NCI-H2107 treated with DMSO at 0.1 percent for 48 hours (cell line): ENCODE data around the gene ABHD17A.
A peak's percentile ranks its signal among the peaks of the same experiment; 100 is the strongest.
"Not testable (repeated sequence)": the region's sequence is repeated elsewhere in the genome, so short reads cannot be mapped to it uniquely, and the experiment has no call there.

Experiments
- DNase-seq: peaks from one replicate; lab custom pipeline; 2025; ENCODE audit not compliant: unreplicated experiment; lab: John Stamatoyannopoulos, UW

ABHD17A gene

DNA sequence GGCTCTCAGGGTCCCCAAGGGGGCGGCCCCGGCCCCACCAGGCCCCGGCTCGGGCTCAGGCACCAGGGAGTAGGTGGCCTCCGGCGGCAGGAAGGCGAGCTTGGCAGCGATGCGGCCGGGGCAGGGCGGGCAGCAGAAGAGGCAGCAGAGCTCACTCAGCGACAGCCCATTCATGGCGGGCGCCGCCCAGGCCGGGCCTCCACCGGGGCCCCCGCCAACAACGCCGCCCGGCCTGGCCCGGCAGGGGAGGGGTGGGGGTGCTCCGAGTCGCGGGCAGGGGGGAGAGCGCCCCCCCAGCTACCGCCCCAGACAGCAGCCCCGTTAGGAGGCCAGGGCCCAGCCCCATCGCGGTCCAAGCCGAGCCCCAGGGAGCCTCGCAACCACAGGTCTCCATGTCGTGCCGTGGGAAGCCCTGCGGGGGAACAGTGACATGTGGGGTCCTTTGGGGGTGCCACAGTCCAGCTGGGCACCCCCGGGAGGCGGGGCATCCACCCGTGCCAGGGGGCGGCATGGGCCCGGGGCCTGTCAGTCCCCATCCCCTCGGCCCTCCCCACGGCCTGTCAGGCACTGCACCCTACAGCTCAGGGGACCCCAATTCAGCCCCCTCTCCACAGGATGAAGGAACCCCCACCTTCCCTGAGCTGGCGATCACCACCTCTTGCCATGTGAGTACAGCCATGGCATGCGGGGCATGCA, 3.8 kb downstream of the ABHD17A start:
- DNase-seq, result not testable (repeated sequence)

DNA sequence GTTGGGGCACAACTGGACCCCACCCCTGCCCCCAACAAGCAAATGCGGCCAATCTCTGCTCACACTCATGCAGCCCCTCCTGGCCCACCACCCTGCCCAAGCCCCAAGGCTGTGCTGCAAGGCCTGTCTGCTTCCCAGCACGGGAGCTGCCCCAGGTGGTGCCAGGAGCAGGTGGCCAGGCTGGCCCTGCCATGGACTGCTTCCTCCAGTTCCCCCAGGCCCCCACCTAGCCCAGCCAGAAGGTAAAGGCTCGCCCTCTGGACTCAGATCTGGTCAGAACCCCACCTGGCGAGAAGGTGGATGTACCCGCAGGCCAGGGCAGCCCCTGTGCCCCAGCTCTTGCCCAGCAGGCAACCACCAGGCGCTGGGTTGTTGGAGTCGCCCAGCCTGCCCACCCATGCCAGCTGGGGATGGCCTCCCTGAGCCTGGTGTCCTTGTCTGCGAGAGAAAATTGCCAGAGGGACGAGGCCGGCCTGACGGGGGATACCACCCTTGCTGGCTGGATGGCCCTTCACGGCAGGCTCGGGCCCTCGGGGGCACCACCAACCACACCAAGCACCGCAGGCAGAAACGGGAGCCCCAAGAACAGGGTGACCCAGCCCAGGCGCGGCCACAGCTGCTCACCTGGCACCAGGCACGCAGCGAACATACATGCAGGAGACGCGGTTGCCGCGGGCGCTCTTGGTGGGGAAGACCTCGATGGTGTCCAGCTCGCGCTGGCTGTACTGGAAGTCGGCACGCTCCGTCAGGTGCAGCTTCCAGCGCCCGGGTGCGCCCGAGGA, 4.5 kb downstream of the ABHD17A start:
- no peak for DNase-seq

DNA sequence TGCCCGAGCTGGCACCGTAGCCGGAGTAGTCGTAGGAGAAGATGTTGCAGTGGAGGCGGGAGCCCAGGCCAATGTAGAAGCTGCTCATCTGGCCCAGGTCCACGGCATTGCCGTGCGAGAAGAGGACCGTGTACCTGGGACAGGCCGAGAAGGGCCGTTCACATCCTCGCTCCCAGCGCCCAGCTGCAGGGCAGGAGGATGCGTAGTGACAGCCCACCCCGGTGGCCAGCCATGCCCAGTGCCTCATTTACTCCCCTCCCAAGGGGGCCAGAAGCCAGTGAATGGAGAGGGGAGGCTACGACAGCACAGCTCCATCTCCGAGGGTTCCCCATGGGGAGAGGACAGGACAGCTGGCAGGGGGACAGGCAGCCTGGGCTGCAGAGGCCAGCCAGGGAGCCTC, 5.3 kb downstream of the ABHD17A start:
- not testable (repeated sequence) for DNase-seq

DNA sequence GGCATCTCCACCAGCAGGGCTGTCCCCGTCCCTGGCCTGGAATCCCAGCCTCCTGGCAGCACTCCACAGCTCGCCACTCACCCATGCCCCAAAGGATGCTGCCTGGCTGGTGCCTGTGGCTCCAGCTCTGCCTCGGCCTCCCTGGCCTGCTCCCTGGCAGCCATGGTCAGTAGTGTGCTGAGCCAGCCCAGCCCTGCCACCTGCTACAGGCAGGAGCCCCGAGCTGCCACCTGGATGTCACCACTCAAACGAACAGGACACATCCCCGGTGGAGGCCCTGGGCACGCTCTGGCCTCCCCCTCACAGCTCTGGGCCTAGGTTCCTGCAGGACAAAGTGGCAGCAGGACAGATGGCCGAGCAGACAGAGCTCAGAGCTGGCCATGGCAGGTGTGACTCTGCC, 6.7 kb downstream of the ABHD17A start:
- not testable (repeated sequence) for DNase-seq

DNA sequence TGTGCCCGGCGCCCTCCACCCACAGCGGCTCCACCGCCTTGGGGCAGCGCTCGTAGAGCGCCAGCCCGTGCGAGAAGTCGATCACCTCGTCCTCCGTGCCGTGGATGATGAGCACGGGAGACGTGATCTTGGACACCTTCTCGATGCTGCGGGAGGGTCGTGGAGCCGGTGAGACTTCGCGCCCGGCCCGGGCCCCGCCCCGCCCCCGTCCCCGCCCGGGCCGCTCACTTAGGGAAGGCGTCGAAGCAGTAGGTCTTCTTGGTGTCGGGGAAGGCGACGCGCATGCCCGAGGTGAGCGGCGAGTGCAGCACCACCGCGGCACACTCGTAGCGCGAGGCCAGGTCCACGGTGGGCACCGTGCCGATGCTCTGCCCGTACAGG, 8.0 kb downstream of the ABHD17A start:
- DNase-seq, result not testable (repeated sequence)

DNA sequence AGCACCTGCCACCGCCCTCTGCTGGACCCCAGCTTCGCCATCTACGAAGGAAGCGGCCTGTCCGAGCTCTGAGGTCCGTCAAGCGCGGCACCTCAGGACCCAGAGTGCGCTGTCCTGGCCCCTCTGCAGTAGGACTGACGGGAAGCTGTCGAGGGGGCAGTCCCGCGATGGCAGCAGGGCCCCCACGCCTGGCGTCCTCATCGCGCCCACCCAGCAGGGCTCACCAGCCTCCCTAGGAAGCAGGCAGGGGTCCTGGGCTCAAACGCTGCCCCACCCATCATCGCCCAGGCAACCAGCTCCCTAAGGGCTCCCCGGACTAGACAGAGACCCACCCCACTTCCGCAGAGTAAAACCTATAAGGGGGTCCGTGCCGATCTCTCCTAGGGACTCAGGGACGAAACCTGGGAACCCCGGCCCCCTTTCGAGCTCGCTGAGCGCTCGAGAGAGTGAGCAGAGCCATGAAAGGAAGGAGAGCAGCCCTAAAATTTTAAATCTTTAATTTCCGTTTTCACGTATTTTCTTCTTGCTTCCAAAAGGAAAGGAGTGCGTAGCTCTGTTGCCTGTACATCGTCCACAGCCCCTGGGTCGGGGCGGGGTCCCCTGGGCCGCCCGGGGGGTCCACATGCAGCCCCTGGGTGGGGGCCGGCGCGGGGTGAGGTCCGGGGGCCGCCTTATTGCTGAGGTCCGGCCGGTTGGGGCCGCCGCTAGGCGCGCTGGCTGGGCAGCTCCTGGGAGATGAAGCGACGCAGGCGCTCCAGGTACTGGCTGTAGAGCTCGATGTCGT, 8.6 kb downstream of the ABHD17A start:
- DNase-seq, result not testable (repeated sequence)

DNA sequence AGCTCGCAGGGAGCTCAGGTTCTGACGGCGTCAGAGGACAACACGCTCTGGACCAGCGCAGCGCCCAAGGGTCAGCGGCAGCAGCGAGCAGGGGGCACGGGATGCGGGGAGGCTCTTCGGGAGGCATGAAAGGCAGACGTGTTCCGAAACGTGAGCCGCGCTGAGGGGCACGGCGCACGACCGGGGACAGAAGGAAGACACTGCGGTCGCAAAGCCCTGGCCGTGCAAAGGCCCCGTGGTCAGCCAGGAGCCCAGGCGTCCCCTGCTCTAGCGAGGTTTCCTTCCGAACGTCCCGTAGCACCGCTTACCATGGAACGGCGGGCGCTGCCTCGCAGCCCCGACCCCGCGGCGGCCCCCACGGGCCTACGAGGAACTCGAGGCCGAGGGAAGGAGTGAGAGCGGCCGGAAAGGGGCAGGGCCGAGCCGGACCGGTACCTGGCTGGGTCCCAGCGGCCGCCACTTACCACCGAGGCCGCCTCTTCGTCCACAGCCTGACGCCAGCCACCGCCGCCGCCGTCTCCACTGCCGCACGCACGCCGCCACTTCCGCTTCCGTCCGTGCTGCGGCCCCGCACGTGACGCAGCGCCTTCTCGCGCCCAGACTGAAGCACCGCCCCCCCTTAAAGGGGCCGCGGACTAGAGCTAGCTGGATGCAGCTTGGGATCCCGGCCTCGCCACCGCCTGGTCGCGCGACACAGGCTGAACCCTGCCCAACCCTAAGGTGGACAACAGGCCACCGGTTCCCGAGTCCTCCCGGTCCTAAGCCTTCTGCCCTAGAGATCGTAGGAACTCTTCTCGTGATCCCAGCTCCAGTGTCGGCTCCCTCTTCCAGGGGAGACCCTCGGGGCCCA, 9.4 kb downstream of the ABHD17A start:
- DNase-seq, result peak; percentile 81

DNA sequence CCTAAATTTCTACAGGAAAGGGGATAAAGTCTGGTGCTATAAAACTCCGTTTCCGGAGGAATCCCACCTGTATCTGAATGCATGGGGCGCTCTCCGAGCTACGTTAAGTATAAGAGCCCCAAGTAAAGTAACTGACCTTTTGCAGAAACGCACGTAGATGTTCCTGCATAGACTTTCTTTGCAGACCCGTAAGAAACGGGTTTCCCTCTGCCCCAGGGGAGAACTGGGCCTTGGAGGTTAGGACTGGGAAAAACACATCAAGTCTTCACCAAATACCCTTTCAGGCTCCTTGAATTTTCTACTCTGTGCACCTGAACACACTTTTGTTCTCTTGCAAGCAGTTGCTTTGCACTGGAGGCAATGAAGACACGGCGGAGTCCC, 10.0 kb downstream of the ABHD17A start:
- DNase-seq, result not testable (repeated sequence)

DNA sequence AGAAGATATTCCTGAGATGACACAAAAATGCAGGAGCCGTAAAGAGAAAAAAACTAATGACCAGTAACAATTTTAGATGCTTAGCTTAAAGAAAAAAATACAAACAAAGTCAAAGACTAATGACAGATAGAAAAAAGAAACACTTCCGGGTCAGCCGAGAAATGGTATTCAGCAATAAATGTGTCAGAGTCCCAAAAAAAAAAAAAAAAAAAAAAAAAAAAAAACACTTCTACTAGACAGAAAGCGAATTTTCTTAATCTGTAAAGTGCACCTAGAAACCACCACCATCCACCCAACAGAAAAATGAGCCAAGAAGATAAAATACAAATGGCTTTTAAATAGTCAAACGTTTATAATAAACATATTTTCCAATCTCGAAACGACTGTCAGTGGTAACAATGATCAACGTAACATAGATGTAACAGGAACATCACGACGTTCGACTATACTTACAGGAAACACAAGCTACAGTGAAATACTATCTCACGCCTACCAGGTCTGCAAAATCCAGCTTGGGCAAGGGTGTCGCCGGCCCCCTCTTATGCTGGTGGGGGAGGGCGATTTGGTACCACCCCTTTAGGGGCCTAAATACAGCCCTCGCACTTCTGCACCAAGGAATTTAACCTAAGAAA, 10.6 kb downstream of the ABHD17A start:
- no peak for DNase-seq

DNA sequence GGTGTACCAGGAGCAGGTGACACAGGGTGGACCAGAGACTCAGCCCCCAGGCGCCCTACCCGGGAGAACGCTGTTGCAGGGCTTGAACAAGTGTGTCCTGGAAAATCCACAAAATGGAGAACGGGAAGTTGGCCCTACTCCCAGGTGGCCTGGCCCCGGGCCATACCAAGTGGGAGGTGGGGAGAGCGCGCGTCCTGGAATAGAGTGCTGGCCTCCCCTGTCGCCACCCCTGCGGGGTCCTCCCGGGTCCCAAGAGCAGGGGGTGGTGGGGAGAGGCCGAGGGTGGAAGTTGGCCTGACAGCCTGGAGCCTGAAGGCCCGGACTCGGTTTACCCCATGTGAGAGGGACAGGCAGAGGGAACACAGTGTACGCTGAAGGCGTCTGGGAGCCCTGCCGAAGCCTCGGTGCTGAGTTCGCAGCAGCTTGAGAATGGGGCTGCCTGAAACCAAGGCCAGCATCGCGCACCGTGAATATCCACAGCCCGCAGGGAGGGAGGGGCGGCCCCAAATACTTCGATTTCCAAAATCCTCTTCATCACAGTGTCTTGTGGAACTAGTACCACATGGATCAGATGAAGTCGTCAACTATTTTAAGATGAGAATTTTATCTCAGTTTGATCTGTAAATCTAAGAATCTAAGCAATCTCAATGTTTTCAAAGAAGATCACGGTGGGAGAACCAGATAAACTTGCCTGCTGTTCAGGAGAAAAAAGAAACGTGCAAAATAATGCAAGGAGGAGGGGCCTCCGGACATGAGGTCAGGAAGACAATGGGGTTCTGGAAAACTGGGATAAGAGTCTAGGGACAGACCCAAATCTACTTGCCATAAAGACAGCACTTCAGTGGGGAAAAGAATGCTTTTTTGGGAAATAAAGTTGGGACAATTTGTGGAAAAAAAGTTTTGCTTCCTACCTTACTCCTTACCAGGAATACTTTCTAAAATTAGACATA, 11.5 kb downstream of the ABHD17A start:
- DNase-seq, result no peak

DNA sequence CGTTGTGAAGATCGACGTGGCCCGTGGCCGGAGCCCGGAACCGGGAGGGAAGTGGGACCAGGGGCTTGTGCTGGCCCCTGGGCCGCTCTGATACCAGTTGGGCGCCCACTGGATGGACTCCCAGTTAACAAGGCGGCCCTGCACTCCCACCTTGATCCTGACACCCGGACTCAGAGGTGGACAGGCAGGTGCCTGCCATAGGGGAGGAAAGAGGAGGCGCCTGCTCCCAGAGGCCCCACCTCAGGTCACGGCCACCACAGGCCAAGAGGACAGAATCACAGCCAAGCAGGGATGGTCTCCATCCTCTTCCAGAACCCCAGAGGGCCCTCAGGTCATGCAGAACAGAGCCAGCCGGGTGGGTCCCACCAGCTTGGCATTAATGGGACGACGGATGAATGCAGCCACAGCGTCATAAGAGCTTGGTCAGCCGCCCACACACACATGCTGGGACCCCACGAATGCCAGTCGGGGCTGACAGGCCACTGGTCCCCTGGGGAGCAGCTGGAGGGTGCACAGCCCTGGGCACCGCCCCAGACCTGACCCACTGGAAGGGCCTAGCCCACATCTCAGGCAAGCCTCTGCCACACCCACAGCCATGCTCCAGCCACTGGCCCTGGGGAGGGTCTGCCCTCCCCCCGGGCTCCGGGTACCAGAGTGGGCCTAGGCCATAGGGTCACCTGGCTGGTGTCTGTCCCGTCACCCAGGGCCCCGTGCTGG, 12.3 kb downstream of the ABHD17A start:
- DNase-seq, result no peak

DNA sequence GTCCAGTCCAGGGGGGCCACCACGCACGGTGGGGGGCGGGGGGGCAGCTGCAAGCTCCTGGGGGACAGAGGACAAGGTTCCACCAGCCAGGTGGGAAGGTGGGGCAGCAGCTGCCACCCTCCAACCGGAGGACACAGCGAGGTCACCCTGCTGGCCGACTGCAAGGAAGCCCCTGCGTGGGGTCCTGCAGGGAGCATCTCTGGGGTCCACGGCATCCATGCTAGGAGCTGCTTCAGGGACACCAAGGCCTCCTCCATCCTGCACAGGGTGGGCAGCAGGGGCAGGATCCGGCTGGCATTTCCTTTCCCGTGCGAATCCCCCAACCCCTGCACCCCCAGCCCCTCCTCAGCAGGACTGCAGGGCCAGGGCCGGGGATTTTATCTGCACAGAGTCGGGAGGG, 13.7 kb downstream of the ABHD17A start:
- DNase-seq, result no peak

DNA sequence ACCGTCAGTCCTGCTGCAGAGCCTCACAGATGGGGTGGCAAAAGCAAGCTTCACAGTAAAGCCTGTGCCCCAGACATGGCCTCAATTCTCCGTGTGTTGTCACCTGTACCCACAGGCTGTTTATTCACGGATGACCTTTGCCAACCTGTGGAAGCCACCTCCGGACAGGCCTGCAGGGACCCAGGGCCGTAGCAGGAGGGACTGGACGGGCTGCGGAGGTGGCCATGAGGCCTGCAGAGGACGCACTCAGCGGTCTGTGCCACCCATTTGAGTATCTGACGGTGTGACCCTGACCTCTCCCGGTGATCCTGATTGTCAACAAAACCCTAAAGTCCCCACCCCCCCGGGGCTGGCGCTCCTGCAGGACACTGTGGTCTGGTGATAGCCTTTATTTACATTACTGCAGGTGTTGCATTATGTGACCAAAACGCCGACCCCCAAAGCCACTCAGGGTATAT, 14.1 kb downstream of the ABHD17A start:
- no peak for DNase-seq

DNA sequence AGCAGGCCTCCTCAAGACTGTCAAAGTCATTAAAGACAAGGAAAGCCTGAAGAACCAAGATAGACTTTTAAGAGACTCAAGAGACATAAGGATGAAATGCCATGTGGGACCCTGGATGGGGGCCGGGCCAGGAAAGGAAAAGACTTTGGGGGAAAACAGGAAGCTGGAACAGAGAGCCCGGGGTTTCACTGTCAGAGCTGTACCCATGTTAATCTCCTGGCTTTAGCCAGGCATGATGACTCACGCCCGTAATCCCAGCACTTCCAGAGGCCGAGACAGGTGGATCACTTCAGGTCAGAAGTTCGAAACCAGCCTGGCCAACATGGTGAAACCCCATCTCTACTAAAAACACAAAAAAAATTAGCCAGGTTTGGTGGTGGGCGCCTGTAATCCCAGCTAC, 16.3 kb downstream of the ABHD17A start:
- DNase-seq, result no peak

DNA sequence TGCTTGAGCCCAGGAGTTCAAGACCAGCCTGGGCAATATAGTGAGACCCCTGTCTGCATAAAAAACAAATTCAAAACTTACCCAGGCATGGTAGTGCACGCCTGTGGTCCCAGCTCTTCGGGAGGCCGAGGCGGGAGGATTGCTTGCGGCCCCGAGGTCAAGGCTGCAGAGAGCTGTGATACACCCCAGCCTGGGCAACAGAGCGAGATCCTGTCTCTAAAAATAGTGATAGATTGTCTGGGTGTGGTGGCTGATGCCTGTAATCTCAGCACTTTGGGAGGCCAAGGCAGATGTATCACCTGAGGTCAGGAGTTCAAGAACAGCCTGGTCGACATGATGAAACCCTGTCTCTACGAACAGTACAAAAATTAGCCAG, 18.0 kb downstream of the ABHD17A start:
- no peak for DNase-seq

DNA sequence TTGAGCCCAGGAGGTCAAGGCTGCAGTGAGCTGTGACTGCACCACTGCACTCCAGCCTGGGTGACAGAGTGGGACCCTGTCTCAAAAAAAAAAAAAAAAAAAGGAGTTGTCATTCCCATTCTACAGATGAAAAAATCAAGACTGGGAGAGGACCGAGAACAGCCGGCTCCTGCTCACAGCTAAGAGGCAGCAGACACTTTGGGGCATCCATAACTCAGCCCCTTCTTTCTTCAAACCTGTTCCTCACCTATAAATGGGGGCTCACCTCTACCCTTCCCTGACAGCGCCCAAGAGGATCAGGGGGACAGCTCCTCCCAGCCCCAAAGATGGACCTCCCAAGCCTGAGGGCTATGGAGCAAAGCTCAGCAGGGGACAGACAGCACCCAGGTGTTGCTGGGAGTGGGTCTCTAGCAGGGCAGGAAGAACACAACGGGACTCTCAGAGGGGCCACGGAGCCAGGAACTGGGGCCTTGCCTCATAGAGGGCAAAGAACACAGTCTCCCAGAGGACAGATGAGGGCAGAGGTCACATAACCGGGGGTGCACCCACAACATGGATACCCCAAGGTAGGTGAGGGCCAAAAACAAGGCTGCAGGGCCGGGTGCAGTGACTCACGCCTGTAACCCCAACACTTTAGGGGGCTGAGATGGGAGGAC, 18.5 kb downstream of the ABHD17A start:
- no peak for DNase-seq

DNA sequence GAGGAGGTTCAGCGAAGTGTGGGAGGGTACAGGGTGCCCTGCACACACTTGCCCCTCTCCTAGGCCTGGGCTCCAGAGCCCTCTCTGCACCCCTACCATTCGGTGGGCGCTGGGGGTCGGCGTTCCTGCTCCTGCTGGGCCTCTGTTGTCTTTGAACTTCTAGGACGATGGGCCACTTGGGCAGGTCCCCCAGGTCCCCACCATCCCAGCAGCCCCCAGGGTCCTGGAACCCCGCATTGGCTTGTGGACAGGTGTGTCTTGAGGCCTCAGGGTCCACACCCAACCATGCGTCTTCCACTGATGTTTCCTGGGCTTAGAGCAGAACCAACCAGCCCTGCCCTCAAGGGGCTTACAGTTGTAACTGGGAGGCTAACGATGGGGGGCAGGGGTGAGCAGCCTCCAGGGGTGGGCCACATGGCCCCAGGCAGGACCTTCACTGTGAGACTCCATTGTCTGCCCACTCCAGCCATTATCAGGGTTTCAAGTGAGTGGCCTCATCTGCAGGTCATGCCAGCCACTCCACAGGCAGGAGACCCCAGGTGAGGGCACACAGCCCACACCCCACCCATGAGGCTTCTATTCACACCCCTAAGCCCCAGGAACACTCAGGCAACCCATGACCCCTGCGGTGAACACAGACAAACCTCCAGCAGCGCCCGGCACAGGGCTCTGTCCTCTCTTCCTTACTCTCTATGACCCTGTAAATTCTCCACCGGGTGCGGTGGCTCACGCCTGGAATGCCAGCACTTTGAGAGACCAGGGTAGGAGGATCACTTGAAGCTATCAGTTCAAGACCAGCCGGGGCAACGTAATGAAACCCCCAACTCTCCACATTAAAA, 19.9 kb downstream of the ABHD17A start:
- no peak for DNase-seq
